GM12874 (cell line): ENCODE measurements around the gene CBFA2T3.

Source experiments
- TF ChIP-seq, protein P1 (sequence below): IDR thresholded peaks from 2 replicates; pipeline ENCODE4 v1.5.1; 2011; ENCODE audit warnings: low read depth, mild to moderate bottlenecking, control low read depth, low read length, moderate library complexity; ENCODE audit not compliant: insufficient read depth

The CBFA2T3 gene

GRCh38 chr16:88977018-88977811, at the start of gene CBFA2T3:
CBFA2T3 (minus strand) TSS chr16:88977207; CDS start chr16:88976807, 400 bp downstream.
- TF ChIP-seq, protein P1, sequence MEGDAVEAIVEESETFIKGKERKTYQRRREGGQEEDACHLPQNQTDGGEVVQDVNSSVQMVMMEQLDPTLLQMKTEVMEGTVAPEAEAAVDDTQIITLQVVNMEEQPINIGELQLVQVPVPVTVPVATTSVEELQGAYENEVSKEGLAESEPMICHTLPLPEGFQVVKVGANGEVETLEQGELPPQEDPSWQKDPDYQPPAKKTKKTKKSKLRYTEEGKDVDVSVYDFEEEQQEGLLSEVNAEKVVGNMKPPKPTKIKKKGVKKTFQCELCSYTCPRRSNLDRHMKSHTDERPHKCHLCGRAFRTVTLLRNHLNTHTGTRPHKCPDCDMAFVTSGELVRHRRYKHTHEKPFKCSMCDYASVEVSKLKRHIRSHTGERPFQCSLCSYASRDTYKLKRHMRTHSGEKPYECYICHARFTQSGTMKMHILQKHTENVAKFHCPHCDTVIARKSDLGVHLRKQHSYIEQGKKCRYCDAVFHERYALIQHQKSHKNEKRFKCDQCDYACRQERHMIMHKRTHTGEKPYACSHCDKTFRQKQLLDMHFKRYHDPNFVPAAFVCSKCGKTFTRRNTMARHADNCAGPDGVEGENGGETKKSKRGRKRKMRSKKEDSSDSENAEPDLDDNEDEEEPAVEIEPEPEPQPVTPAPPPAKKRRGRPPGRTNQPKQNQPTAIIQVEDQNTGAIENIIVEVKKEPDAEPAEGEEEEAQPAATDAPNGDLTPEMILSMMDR = no peak

DNA sequence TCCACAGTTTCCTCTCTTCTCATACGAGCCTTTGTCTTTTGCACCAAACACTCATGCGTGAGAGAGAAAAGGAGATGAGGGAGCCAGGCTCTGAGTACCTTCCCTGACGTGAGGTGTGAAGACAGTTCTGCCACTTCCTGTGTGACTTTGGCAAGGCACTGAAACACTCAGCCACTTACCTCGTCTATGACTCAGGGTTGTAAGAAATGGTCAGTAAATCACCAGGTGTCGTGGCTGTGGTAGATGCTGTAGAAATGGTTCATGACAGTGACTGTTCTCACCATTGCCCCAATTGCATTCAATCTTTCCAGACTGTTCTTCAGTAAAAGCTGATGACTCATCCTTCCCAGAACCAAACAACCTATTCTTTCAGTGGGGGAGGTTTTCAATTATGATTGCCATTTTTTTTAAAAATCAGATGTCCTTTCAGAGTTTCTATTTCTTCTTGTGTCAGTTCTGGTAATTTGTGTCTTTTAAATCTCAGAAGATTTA, 49.2 kb upstream of the CBFA2T3 start:
- TF ChIP-seq, protein P1 = no peak

DNA sequence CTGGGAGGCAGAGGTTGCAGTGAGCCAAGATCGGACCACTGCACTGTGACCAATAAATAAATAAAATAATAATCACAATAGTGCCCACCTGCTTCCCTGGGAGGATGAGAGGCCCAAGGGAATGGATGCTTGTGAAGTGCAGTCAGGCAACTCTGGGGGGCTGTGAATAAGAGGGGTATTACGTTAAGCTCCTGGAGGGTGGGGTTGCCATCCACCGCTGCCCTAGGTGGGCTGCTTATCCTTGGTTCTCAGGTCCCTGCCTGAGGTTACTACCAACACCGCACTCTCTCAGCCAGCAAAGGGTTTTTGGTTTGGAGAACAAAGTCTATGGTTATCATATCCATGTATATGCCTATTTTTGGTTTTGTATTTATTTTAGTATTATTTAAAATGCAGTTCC, 48.6 kb upstream of the CBFA2T3 start:
- TF ChIP-seq, protein P1 = no peak

DNA sequence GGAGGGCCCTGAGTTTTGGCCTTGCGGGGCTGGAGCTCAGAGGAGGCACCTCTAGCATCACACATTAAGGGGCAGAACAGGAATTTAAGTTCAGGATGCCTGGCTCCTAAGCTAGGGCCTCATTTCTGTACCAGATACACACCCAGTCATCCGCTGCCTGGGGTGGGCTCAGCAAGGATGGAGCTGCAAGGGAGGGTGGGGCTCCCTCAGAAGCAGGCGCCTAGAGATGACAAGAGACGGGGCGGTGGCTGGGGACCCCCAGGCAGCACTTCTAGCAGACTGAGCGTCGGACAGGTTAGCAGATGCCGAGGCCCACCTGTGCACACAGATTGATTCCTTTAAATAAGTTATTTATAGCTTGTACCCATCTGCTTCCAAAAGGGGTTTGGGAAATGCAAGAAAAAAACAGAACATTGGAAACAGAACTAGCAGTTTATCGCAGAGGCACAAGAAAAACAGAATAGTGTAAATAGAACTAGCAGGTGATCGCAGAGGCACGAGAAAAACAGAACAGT, 47.6 kb upstream of the CBFA2T3 start:
- TF ChIP-seq, protein P1 = no peak

DNA sequence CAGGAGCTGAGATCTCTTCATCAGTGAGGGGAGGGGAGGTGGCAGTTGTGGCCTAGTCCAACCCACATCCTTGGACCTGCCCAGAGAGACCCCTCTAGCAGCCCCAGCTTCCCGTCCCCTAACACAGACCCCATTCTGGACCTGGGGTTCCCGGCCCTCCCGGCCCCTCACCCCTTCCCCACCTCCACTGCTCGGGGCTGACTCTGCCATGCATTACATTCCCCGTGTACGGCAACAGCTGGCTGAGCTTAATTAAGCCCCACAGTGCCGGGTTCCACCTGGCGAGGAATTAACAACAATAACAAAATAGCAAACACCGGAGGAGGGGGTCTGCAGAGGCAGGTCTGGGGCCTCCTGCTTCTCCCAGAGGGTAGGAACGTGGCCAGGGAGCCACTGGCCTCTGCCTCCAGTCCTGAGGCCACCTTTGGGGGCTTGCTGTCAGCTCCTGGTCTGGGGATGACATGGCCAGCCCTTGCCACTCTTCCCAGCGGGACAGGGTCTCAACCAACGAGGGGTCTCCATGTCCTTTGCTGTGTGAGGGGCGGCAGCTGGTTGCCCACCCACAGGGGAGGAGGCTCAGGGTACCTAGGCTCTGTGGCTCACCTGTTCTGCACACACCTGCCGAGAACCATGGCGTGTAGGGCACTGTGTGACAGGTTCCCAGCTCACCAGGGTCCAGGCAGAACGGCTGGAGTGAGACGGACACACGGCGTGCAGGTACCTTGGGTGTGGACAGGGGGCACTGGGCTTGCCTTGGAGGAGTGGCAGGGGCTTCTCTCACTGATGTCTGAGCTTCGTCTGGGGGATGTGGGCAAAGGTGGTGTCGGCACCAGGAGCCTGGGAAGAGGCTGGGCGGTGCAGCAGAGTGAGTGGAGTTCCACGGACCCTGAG, 46.9 kb upstream of the CBFA2T3 start:
- TF ChIP-seq, protein P1 = no peak

- TF ChIP-seq, protein P1 = no peak
Measured at GRCh38 chr16:89023151-89023551, 46.1 kb upstream of the CBFA2T3 start.
